Gastrocnemius medialis (tissue), 4 donors: ENCODE measurements around the gene PIGL.

Experiments used
- POLR2A ChIP-seq, 2 donors: fragments of 450-650 bp; IDR thresholded peaks; one replicate each; pipeline ENCODE4 v1.6.1; 2017; ENCODE audit warnings: antibody characterized with exemption in 2 of 2, mild to moderate bottlenecking in 2 of 2, moderate library complexity in 2 of 2
- TF ChIP-seq, protein P1 (sequence below), 5 experiments: fragments of 450-650 bp in 3 of 5; fragments of 200-600 bp in 2 of 5; sonication (generic) in 2 of 5; IDR thresholded peaks in 4 of 5; conservative IDR thresholded peaks in 1 of 5; 1 replicate in 4 of 5; 2 replicates in 1 of 5; pipeline ENCODE4 v1.5.1; 2016 to 2019; ENCODE audit warnings: antibody characterized with exemption in 5 of 5, mild to moderate bottlenecking in 3 of 5, moderate library complexity in 3 of 5

DNA sequence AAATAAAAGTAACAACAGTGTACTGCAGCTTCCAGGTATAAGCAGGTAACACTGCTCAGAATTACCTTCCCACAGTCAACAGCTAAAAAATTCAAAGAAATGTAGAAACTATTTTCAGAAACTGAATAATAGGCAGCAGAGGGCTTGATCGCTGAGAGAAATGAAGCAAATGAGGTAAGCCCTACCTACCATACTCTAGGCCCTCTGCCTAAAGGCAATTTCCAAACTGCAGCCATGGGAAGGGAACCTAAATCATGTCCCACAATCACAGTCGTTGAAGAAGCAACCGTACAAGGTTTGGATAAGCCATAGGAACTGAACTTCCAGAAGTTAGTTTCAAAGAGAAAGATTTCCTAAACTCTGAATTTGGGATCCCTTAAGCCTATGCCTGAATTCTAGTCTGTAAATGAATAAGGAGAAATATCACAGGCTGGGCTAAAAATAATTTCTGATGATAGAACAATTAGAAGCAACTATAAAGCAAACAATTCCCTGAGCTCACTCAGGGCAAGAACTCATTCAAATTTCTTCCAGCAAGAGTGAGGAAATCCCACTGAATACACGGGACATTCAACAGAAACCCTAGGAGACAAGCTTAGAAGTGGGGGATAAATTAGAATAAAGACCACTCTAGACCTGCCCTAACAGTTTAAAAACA, 26.2 kb upstream of the PIGL start:
- TF ChIP-seq, protein P1, sequence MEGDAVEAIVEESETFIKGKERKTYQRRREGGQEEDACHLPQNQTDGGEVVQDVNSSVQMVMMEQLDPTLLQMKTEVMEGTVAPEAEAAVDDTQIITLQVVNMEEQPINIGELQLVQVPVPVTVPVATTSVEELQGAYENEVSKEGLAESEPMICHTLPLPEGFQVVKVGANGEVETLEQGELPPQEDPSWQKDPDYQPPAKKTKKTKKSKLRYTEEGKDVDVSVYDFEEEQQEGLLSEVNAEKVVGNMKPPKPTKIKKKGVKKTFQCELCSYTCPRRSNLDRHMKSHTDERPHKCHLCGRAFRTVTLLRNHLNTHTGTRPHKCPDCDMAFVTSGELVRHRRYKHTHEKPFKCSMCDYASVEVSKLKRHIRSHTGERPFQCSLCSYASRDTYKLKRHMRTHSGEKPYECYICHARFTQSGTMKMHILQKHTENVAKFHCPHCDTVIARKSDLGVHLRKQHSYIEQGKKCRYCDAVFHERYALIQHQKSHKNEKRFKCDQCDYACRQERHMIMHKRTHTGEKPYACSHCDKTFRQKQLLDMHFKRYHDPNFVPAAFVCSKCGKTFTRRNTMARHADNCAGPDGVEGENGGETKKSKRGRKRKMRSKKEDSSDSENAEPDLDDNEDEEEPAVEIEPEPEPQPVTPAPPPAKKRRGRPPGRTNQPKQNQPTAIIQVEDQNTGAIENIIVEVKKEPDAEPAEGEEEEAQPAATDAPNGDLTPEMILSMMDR (IDR thresholded peaks at IDR 0.05 in 4 of 5, conservative IDR thresholded peaks at IDR 0.05 in 1 of 5): no peak
- no peak for TF ChIP-seq POLR2A (IDR thresholded peaks at IDR 0.05)
